ENCODE results near the gene CMSS1. TPM values are rescaled to one million over a fixed set of nuclear protein-coding genes. Genes with fewer than 3 reads are reported as not detected.

CMSS1 gene
- total RNA-seq, 4 donors from 2014 or later = 23.2 to 89.5 (median 67.6) TPM

- in situ Hi-C loops (cut with MboI; ENCODE audit: low sequenced_read_pairs in 4 of 4) = loop anchor here in 3 of 4 donors (25.0 kb wide), 3 partner anchors 735 to 960 kb away; no protein-coding TSS in a partner anchor
- intact Hi-C loops (cut with DNase I; ENCODE audit: low total_unique reads) = no loop called here
- no peak for DNase-seq
- H3K9me3 ChIP-seq = no peaks in the 10 kb centered on the region
- no peaks in the 10 kb centered on the region for H3K36me3 ChIP-seq
- H3K4me3 ChIP-seq = no peak overlapping the region
- H3K4me1 ChIP-seq = no peaks in the 10 kb centered on the region
- no peak overlapping the region for H3K27ac ChIP-seq
- TF ChIP-seq POLR2A (IDR thresholded peaks at IDR 0.05) = no peak
- TF ChIP-seq CTCF (IDR thresholded peaks at IDR 0.05 in 4 of 5, conservative IDR thresholded peaks at IDR 0.05 in 1 of 5) = no peak
- H3K27me3 ChIP-seq = no peaks in the 10 kb centered on the region
- ATAC-seq = no peak
Measured at GRCh38 chr3:99772671-99773070, 45.0 kb upstream of the CMSS1 start.

- no peak for ATAC-seq
- Histone ChIP-seq H3K4me3 (no peak overlapping the region), H3K9me3 (no peaks in the 10 kb centered on the region), H3K4me1 (no peaks in the 10 kb centered on the region), H3K27me3 (no peaks in the 10 kb centered on the region), H3K27ac (no peak overlapping the region), H3K36me3 (no peaks in the 10 kb centered on the region)
- intact Hi-C loops (cut with DNase I; ENCODE audit: low total_unique reads) (no loop called here), in situ Hi-C loops (cut with MboI; ENCODE audit: low sequenced_read_pairs in 4 of 4) (loop anchor here in 3 of 4 donors (25.0 kb wide), 3 partner anchors 737 to 962 kb away; no protein-coding TSS in a partner anchor)
- TF ChIP-seq POLR2A (IDR thresholded peaks at IDR 0.05) (no peak), CTCF (IDR thresholded peaks at IDR 0.05 in 4 of 5, conservative IDR thresholded peaks at IDR 0.05 in 1 of 5) (no peak)
- no peak for DNase-seq
Measured at GRCh38 chr3:99774467-99774866, 43.2 kb upstream of the CMSS1 start.

- no peak for TF ChIP-seq POLR2A (IDR thresholded peaks at IDR 0.05)
- TF ChIP-seq CTCF (IDR thresholded peaks at IDR 0.05 in 4 of 5, conservative IDR thresholded peaks at IDR 0.05 in 1 of 5) = no peak
Measured at GRCh38 chr3:99776516-99777209, 41.0 kb upstream of the CMSS1 start.

GRCh38 chr3:99777210-99777549, 40.5 kb upstream of the CMSS1 start:
- intact Hi-C loops (cut with DNase I; ENCODE audit: low total_unique reads) = no loop called here

More at GRCh38 chr3:99776516-99777209, 41.0 kb upstream of the CMSS1 start:
- Histone ChIP-seq H3K27me3 (no peaks in the 10 kb centered on the region), H3K9me3 (no peaks in the 10 kb centered on the region), H3K4me1 (no peaks in the 10 kb centered on the region), H3K4me3 (no peak overlapping the region), H3K36me3 (no peaks in the 10 kb centered on the region), H3K27ac (no peak overlapping the region)
- ATAC-seq = no peak
- intact Hi-C loops (cut with DNase I; ENCODE audit: low total_unique reads) (no loop called here), in situ Hi-C loops (cut with MboI; ENCODE audit: low sequenced_read_pairs in 4 of 4) (no loop called here)
- no peak for DNase-seq

More at GRCh38 chr3:99777210-99777549, 40.5 kb upstream of the CMSS1 start:
- H3K4me3 ChIP-seq = no peak overlapping the region
- no peaks in the 10 kb centered on the region for H3K27me3 ChIP-seq
- H3K9me3 ChIP-seq = no peaks in the 10 kb centered on the region
- TF ChIP-seq POLR2A (IDR thresholded peaks at IDR 0.05) = no peak
- TF ChIP-seq CTCF (IDR thresholded peaks at IDR 0.05 in 4 of 5, conservative IDR thresholded peaks at IDR 0.05 in 1 of 5) = no peak
- DNase-seq (no peak), ATAC-seq (no peak)
- H3K4me1 ChIP-seq = no peaks in the 10 kb centered on the region
- in situ Hi-C loops (cut with MboI; ENCODE audit: low sequenced_read_pairs in 4 of 4) = no loop called here
- H3K36me3 ChIP-seq = no peaks in the 10 kb centered on the region
- H3K27ac ChIP-seq = no peak overlapping the region
